Spleen (tissue), 7 donors: ENCODE results near the gene LY6G6F.

ENCODE experiments used
- CTCF ChIP-seq, 11 experiments: fragments of 200-600 bp in 7 of 11; fragments of 450-650 bp in 4 of 11; sonication (generic) in 4 of 11; IDR thresholded peaks in 8 of 11; conservative IDR thresholded peaks in 3 of 11; 1 replicate in 7 of 11; 2 replicates in 4 of 11; pipeline versions ENCODE4 v1.4.0 to v1.8.0; 2016 to 2021; ENCODE audit warnings: antibody characterized with exemption in 11 of 11, inconsistent platforms in 4 of 11, mild to moderate bottlenecking in 1 of 11
- POLR2A ChIP-seq, 3 donors: fragments of 450-650 bp; IDR thresholded peaks; one replicate each; pipeline ENCODE4 v1.5.1; 2017; ENCODE audit warnings: antibody characterized with exemption in 3 of 3, mild to moderate bottlenecking in 1 of 3
- donor health status: DM: no; HTN: no; CAD: no; lungs with moderate emphysema.
- donor health status: DM: no; HTN: no; CAD: no.
- donor health status: DM: no; HTN: no; CAD: no.

GRCh38 chr6:31737991-31738979 is 31.6 kb downstream of the LY6G6F start:
- peak in 5 of 11 experiments; percentile 9 to 35 (median 23) for TF ChIP-seq CTCF (IDR thresholded peaks at IDR 0.05 in 8 of 11, conservative IDR thresholded peaks at IDR 0.05 in 3 of 11)
- TF ChIP-seq POLR2A (IDR thresholded peaks at IDR 0.05), result peak in 1 of 3 donors; percentile 28
